ENCODE results near the gene CLEC2A.

Gene CLEC2A

DNA sequence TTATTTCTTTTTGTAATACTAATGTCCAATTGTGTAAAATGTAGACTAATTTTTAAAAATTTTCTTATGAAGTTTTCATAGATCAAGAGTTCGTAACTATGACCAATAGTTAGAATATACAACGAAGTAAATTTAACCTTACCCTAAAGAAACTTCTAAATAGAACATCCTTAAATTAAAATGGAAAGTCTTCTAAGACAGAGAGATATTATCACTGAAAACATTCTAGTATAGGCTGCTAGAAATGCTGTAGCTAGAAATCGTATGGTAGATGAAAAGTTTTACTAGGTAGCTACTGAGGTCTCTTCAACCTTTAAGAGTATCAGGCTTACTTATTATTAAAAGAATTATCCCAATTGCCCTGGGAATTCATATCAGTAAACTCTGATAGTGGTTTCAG is 925 bp downstream of the CLEC2A start:
- no peak for DNase-seq

DNA sequence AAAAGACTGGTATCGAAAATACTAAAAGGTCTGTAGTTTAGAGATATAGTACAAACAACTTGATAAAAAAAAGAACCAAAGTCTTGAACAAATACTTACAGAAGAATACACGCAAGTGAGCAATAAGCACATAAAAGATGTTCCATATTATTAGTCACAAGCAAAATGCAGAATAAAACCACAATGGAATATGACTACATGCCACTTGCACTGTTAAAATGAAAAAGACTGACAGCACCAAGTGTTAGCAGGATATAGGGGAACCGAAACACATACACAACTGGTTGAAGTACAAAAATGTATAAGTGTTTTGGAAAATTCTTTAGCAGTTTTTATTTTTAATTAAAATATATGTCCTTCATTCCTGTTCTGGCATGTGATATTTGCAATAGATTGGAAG is 3.6 kb downstream of the CLEC2A start:
- DNase-seq, result no peak

DNA sequence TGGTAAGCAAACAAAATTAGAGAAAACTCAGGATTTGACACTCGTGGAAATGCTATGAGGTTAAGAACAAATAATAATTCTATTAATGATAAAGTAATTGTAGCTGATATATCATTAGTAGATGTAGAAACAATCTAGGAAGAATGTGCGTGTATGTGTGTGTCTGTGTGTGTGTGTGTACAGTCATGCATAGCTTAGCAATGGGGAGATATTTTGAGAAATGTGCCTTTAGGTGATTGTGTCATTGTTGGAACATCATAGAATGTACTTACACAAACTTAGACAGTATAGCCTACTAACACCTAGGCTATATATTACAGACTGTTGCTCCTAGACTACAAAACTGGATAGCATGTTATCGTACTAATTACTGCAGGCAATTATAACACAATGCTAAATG is 5.3 kb downstream of the CLEC2A start:
- no peak for DNase-seq

DNA sequence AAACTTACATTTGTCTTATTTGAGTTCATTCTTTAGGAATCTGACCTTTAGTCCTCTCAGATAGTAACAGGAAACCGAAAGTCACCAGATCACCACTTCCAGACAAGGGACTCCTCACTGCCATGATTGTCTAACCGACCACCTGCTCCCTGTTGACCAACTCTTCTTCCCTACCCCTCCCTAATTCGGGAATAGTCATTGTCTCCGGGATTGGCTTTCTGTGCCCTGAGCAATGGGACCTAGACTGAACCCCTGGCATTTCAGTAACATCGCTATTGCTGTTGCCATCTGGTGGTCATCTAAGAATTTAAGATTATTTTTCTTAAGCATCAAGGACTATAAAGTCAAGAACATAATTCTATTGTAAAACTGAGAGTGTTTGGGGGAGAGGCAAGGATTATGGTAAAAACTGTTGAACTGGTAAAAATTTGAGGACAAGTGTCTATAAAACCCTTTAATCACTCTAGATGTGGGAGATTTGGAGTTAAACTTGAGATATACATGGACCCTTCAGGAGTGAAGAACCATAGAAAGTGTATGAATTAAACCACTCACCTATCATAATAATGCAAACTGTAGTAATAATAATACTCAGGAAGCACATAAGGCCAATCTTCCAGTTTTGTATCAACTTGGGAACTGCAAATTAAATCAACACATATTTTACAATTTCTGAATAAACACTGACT is 6.3 kb downstream of the CLEC2A start:
- DNase-seq, result no peak

DNA sequence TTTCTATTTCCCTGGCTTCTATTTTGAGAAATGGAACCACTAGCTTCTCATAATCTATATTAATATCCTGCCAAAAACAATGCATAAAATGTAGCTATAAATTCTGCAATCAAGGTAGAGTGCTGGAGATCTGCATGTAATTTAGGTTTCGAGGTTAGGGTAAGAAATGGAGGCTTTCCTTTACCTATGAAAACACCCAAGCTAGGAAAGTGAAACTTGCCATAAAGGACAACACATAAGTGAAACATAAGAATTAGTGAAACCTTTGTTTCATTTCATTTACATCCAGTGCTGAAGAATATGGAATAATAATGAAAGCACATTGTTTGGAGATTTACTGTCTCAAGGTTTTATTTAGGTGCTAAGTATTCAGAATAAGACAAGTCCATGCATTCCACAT is 9.7 kb downstream of the CLEC2A start:
- DNase-seq, result no peak

DNA sequence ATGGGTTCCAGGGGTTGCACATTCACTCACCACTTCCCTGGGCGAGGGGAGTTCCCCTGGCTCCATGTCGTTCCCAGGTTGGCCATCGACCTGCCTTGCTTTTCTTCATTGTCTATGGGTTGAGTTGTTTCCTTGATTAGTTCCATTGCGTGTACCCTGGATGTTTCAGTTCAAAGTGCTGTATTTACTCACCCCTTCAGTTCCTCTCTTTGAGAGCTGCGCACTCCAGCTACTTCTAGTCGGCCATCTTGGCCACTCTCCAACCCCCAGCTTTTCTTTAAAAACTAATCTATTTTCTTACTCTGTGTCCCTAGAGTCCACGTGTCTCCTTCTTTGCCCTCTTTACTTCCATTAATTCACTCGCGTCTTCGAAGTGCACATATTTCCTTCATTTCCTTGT is 11.7 kb downstream of the CLEC2A start:
- no peak for DNase-seq

DNA sequence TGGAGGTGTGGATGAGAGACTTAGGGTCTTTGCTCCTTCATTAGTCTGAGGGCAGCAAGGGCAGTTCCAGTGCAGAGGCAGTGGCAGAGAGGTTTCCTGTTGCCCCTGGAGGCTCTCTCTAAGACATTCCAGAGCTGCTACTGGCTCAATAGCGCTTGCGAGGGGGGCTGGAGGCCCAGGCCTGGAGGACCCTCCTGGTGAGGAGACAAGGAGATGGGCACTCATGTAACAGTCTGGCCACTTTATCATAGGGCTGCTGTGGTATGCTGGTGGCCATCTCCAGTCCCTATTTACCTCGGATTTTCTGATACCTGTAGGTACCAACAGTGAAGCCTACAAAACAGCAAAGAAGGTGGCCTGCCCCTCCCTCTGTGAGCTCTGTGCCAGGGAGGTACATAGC is 12.7 kb downstream of the CLEC2A start:
- DNase-seq, result no peak

DNA sequence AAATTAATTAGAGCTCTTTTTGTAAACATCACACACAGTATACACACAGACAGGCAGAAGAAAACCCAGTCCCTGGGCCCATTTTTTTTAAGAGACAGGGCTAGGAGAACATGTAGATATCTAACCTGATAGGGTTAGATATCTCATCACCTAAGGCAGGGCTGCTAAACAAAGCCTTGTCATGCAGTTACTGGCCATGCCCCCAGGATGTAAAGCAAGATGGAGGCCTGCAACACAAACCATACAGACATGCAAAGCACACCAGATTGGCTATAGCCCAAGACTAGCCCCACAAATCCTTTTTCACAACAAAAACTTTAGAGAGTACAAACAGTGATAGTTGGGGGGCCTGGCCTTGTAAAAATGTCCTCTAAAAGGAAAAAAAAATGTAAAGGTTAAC is 20.5 kb downstream of the CLEC2A start:
- no peak for DNase-seq

DNA sequence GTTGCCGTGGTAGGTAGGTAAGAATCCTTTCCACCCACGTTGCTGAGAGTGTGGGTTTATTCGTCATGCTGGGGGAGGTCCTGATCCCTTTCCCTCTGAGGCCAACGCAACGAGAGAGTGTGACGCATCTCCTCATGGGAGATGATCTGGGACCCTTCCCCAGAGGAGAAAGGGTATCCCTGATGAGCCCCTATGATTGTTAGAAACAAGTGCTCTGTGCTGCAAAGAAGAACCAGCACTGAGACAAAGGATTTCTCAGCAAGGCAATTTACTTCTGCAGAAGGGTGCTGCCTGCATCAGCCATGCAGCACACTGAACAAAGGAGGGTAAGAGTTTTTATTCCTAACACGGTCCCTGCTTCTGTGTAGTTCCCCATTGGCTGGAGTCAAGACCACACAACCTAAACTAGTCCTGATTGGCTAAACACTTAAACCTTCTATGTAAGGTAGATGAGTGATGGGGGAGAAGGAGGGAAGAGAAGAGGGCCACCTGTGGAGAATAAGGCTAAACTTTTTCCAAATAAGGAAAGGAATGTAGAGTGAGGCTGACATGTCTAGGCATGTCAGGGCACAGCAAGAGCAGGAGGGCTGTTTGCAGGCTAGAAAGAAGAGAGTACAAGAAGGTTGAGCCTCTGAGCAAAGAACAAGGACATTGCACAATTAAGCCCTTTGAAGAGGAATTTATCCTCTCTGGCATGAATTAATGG is 21.3 kb downstream of the CLEC2A start:
- DNase-seq, result no peak

DNA sequence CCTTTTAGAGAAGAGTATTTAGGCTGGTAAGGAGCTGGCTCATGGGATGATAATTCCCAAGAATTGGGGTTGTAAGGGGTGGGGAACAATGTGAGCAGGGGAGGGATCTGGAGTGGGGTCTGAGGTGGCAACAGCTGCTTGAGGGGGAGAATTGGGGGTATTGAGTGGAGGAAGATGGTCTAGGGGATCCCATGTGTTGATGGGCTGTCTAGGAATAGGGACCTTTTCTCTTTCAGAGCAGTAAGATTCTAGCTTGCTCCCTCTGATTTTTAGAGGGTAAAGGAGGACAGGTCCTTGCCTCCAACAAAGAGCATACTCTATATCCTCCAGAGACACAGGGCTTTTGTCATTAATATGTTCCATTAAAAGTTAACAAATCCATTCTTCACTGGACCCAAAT is 22.4 kb downstream of the CLEC2A start:
- DNase-seq, result no peak

DNA sequence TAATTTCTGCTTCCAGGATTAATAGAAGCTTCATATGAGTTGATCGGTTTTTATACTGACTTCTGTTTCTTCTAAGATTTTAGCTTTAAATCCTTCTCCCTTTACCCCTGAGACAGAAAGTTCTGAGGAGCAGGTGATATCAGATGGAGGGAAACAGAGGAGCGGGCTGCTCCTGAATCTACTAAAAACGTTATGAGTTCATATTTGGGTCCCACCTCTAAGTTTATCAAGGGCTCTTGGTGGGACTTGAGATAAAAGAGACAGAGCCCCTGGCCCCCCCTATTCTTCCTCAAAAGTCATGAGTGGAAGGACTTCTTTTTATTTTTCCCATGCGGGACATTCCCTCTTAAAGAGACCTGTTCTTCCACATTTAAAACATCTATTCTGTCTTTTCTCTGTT is 23.8 kb downstream of the CLEC2A start:
- no peak for DNase-seq

DNA sequence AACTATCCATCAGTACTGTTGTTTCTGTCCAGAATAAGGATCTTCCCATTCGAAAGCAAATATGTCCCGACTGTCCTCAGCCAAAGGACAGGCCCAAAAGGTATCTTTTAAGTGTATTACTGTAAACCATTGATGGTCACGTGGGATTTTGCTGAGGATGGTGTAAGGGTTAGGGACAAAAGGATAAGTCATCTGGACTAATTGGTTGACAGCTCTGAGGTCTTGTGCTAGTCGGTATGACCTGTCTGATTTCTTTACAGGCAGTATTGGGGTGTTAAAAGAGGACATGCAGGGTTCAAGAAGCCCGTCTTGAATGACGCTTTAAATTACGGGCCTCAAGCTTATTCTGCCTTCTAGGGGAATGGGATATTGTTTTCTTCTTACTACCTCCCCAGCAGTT is 24.4 kb downstream of the CLEC2A start:
- no peak for DNase-seq

DNA sequence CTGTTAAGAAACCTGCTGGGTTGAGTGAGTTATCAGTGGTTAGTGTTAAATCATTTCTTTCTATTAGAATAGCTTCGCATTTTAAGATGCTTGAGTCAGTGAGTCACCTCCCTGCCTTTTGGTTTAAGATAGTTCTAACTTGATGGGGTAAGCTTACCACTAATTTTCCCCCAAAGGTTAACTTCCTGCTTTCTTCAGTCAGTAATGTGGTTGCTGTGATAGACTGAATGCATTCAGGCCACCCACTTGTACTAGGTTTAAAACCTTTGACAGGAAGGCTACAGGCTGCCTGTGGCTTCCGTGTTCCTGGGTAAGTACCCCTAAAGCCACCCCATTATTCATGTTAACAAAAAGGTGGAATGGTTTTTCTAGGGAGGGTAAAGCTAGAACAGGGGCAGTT is 25.3 kb downstream of the CLEC2A start:
- DNase-seq, result no peak

DNA sequence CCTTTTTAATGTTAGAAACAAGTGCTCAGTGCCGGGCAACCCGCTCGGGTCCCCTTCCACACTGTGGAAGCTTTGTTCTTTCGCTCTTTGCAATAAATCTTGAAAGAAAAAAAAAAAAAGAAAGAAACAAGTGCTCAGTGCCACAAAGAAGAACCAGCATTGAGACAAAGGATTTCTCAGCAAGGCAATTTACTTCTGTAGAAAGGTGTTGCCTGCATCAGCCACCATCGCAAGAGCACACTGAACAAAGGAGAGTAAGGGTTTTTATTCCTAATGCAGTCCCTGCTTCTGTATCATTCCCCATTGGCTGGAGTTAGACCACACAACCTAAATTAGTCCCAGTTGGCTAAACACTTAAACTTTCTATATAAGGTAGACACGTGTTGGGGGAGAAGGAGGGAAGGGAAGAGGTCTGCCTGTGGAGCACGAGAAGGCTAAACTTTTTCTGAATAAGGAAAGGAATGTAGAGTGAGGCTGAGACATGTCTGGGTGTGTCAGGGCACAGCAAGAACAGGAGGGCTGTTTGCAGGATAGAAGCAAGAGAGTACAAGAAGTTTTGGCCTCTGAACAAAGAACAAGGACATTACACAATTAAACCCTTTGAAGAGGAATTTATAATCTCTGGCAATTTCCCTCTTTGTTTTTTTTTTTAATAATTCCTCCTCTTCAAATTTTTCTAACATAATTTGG is 29.5 kb downstream of the CLEC2A start:
- no peak for DNase-seq

DNA sequence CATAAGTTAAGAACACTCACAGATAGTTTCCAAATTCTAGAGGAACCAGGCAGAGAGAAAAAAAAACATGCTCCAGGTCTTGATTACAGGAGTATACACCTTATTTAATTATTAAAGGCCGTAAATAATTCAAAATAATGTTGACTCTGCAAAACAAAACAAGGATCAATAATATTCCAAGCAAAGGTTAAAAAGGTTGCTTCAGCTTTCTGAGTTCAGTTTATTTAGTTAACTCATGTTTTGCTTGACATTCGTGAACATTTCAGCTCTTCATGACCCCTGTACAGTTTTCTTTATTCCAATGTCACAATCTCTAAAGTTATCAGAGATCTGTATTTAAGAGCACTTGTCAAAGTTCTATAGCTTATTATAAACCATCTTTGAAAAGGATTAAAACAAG is 31.2 kb downstream of the CLEC2A start:
- no peak for DNase-seq

DNA sequence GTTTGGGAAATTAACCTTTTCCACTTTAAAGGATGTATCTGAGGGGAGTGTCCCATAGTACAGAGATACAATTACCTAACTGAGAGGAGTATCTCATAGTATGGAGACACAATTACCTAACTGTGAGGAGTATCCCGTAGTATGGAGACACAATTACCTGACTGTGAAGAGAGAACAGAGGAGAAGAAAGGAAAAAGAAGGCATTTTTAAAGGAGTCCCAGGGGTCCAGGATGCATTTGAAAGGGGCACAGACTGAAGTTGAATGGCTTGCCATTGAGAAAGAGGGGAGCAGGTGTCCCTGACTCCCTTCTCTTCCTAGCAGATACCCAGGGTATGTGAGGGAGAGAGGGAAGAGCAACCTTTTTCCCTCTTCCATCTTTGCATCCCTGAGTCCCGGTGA is 33.0 kb downstream of the CLEC2A start:
- DNase-seq, result no peak

DNA sequence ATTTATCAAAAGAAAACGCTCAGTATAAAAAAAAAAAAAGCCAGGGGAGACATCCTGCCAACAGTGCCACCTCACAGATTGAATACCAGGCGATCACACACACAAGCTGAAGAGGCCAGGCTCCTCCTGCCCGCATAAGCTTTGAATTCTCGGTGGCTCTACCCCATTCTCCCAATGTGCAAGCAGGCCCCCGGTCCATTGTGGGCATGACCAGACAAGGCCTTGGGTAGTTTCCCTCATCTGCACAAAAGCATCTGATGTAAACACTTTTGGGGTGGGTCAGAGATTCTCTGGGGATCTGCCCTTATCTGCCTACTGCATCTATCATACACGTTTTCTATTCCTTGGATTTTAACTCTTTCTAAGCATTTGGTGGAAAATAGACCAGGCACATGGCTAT is 34.6 kb downstream of the CLEC2A start:
- DNase-seq, result no peak

DNA sequence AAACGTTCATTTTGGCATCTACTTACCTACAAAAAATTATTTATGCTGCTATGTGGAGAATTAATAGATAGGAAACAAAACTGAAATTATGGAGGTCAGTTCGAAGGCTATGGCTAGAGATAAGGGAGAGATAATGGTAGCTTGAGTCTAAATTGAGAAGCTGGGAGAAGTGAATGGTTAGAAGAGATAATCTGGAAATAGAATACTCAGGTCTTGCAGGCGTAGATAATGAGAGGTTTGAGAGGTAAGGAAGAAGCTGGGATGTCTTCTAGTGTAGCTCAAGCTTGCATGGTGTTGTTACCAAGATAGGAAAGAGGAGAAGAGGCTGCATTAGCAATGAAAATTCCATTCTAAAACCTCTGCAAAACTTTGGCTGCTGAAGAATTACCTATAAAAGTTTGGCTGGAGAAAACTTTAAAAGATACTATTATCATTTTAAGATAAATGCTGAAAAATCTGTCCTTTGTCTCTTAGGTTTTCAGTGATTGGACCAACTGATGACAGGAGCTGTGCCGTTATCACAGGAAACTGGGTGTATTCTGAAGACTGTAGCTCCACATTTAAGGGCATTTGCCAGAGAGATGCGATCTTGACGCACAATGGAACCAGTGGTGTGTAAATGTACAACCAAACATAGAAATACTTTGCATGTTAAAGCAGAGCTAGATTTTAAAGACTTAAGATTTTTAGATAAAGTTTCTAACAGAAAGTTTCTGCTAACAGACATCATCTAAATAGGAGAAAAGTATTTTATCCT is 36.8 kb downstream of the CLEC2A start:
- no peak for DNase-seq

DNA sequence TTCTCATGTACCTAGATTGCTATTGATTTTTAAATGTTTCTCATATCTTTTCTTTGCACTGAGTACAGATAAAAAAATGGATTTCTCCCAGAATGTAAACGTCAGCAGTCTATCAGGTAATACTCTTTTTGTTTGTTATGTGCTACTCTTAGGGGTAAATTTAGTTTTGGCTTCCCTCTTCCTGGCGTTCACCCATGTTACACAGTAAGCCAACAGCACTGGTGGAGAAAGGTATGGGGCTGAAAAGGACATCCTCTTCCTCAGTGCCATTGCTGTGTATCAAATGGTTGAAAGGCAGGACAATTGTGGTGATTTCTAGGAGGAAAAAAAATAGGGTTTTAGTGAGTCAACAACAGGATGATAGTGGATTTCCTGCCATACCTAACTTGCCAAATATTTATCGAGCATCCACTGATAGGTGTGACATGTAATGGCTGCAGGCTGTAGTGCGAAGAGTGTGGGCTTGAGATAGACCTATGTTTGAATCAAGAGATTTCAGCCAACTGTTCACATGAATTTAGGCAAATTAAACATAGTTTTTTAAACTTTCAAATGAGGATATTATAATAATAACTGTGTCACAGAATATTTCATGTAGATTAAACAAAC is 43.4 kb downstream of the CLEC2A start:
- DNase-seq, result no peak

DNA sequence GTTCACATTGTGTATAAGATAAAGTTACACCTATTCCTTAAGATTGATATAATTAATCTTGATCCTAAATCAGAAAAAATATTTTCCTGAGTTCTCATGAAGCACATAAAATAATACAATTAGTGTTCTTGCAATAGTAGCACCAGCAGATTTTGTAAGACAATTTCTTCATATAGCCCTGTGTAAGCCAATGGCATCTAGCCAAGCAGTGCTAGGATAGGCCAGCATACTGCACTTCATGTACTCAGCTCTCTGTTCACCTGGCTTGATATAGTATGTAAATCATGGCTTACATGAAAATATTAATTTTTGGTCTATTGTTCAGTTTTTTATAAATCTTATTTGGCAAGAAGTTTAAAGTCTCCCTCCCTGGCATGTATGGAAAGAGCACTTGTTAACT is 49.0 kb downstream of the CLEC2A start:
- DNase-seq, result no peak

DNA sequence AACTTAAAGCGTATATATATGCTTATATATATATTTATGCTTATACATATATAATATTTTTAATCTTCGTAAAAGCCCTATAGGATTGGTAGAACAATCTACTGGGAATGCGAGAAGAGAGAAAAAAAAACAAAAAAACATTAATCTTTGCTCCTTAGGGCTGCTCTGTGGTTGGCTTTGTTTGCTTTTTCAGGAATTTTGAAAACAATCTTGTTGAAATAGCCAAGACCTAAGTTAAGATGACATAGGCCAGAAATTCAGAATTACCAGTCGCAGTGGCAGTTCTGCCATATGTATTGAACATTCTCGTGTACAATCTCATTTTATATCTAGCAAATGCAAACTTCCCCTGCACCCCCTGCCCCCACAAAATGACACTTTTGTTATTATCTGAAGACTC is 50.2 kb downstream of the CLEC2A start:
- DNase-seq, result no peak

DNA sequence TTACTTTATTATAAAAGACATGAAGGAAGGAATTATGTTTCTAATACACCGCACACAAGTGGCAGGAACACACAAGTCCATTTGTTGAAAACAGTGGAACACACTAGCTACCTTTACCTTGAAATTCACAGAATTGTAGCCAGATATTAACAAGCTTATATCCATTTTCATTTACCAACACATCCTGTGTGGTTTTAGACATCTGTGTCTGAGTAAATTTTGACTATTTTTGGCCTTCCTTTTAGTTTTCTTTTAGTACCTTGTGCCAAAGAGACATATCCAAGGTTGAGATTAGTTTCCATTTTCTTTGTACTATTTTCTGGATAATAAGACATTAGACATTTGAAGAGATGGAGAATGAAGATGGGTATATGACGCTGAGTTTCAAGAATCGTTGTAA is 50.9 kb downstream of the CLEC2A start, which contains the start of gene KLRF2:
KLRF2 (plus strand) TSS at position 244 of the 400 bp plus-strand sequence; CDS start at position 351, 107 bp downstream.
- no peak for DNase-seq

DNA sequence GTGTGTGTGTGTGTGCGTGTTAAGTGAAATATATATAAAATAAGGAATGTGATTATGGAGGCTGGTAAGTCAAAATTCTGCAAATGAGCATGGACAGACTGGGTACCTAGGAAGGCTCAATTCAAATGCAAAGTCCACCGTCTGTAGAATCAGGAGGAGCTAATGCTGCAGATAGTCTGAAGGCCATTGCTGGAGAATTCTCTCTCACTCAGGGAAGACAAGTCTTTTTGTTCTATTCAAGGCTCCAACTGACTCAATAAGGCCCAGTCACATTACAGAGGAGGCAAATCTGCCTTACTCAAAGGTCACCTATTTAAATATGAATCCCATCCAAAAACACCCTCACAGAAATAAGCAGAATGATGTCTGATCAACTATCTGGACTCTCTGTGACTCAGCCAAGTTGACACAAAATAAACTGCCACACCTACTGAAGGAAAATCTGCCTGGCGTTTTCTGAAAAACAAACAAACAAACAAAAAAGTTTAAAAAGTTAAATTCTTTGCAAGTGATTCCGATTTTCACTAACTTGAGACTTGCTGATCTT is 51.6 kb downstream of the CLEC2A start:
- DNase-seq, result no peak

Data from KG1 (cell line).